Measurements from ENCODE around the gene NSD1.
"Not testable (repeated sequence)": the region's sequence is repeated elsewhere in the genome, so short reads cannot be mapped to it uniquely, and the experiment has no call there.

NSD1 gene

GRCh38 chr5:177343000-177343399, 209.4 kb downstream of the NSD1 start:
- H3K4me3 ChIP-seq (ENCODE audit: low read depth in 1 of 2, low read length in 2 of 2); H3K27ac ChIP-seq (ENCODE audit: low read depth, low read length); H3K27me3 ChIP-seq (ENCODE audit: control insufficient read depth in 1 of 2, insufficient read depth in 2 of 2, low read length in 2 of 2); H3K9me3 ChIP-seq (ENCODE audit: control insufficient read depth in 1 of 2, low read length in 2 of 2); H3K4me1 ChIP-seq (ENCODE audit: control insufficient read depth in 1 of 2, insufficient read depth in 2 of 2, low read length in 2 of 2); H3K9ac ChIP-seq (ENCODE audit: low read depth in 1 of 2, low read length in 2 of 2): not testable (repeated sequence)
- peaks cover 8 to 49% of the 10 kb centered on the region in 2 donors for H3K36me3 ChIP-seq (ENCODE audit: control insufficient read depth in 1 of 2, insufficient read depth in 2 of 2, low read length in 2 of 2)

GRCh38 chr5:177343777-177344176, 210.2 kb downstream of the NSD1 start:
- H3K9me3 ChIP-seq (ENCODE audit: control insufficient read depth in 1 of 2, low read length in 2 of 2): no peaks in the 10 kb centered on the region
- H3K36me3 ChIP-seq (ENCODE audit: control insufficient read depth in 1 of 2, insufficient read depth in 2 of 2, low read length in 2 of 2): peaks cover 3 to 42% of the 10 kb centered on the region in 2 donors
- H3K27ac ChIP-seq (ENCODE audit: low read depth, low read length): no peak overlapping the region
- H3K4me3 ChIP-seq (ENCODE audit: low read depth in 1 of 2, low read length in 2 of 2): no peak overlapping the region
- no peak overlapping the region for H3K9ac ChIP-seq (ENCODE audit: low read depth in 1 of 2, low read length in 2 of 2)
- H3K4me1 ChIP-seq (ENCODE audit: control insufficient read depth in 1 of 2, insufficient read depth in 2 of 2, low read length in 2 of 2): peaks cover 6 to 7% of the 10 kb centered on the region in 2 donors
- no peaks in the 10 kb centered on the region for H3K27me3 ChIP-seq (ENCODE audit: control insufficient read depth in 1 of 2, insufficient read depth in 2 of 2, low read length in 2 of 2)

- Histone ChIP-seq H3K4me3 (ENCODE audit: low read depth in 1 of 2, low read length in 2 of 2) (no peak overlapping the region), H3K9ac (ENCODE audit: low read depth in 1 of 2, low read length in 2 of 2) (no peak overlapping the region), H3K9me3 (ENCODE audit: control insufficient read depth in 1 of 2, low read length in 2 of 2) (no peaks in the 10 kb centered on the region), H3K27ac (ENCODE audit: low read depth, low read length) (no peak overlapping the region), H3K4me1 (ENCODE audit: control insufficient read depth in 1 of 2, insufficient read depth in 2 of 2, low read length in 2 of 2) (peaks cover 16 to 17% of the 10 kb centered on the region in 2 donors), H3K27me3 (ENCODE audit: control insufficient read depth in 1 of 2, insufficient read depth in 2 of 2, low read length in 2 of 2) (no peaks in the 10 kb centered on the region), H3K36me3 (ENCODE audit: control insufficient read depth in 1 of 2, insufficient read depth in 2 of 2, low read length in 2 of 2) (peaks cover 6 to 41% of the 10 kb centered on the region in 2 donors)
These were observed 211.3 kb downstream of the NSD1 start for GRCh38 chr5:177344891-177345290.

GRCh38 chr5:177346820-177347219, 213.2 kb downstream of the NSD1 start:
- H3K9ac ChIP-seq (ENCODE audit: low read depth in 1 of 2, low read length in 2 of 2): no peak overlapping the region
- peaks cover 6 to 37% of the 10 kb centered on the region in 2 donors for H3K36me3 ChIP-seq (ENCODE audit: control insufficient read depth in 1 of 2, insufficient read depth in 2 of 2, low read length in 2 of 2)
- no peaks in the 10 kb centered on the region for H3K27me3 ChIP-seq (ENCODE audit: control insufficient read depth in 1 of 2, insufficient read depth in 2 of 2, low read length in 2 of 2)
- peaks cover 26 to 30% of the 10 kb centered on the region in 2 donors for H3K4me1 ChIP-seq (ENCODE audit: control insufficient read depth in 1 of 2, insufficient read depth in 2 of 2, low read length in 2 of 2)
- H3K27ac ChIP-seq (ENCODE audit: low read depth, low read length): no peak overlapping the region
- no peak overlapping the region for H3K4me3 ChIP-seq (ENCODE audit: low read depth in 1 of 2, low read length in 2 of 2)
- H3K9me3 ChIP-seq (ENCODE audit: control insufficient read depth in 1 of 2, low read length in 2 of 2): no peaks in the 10 kb centered on the region

- H3K4me1 ChIP-seq (ENCODE audit: control insufficient read depth in 1 of 2, insufficient read depth in 2 of 2, low read length in 2 of 2): peaks cover 29 to 34% of the 10 kb centered on the region in 2 donors
- H3K27me3 ChIP-seq (ENCODE audit: control insufficient read depth in 1 of 2, insufficient read depth in 2 of 2, low read length in 2 of 2): no peaks in the 10 kb centered on the region
- no peak overlapping the region for H3K27ac ChIP-seq (ENCODE audit: low read depth, low read length)
- no peak overlapping the region for H3K4me3 ChIP-seq (ENCODE audit: low read depth in 1 of 2, low read length in 2 of 2)
- peaks cover 6 to 37% of the 10 kb centered on the region in 2 donors for H3K36me3 ChIP-seq (ENCODE audit: control insufficient read depth in 1 of 2, insufficient read depth in 2 of 2, low read length in 2 of 2)
- no peak overlapping the region for H3K9ac ChIP-seq (ENCODE audit: low read depth in 1 of 2, low read length in 2 of 2)
- H3K9me3 ChIP-seq (ENCODE audit: control insufficient read depth in 1 of 2, low read length in 2 of 2): no peaks in the 10 kb centered on the region
These were observed 214.1 kb downstream of the NSD1 start for GRCh38 chr5:177347699-177348098.

- Histone ChIP-seq H3K4me1 (ENCODE audit: control insufficient read depth in 1 of 2, insufficient read depth in 2 of 2, low read length in 2 of 2) (peaks cover 29 to 34% of the 10 kb centered on the region in 2 donors), H3K9ac (ENCODE audit: low read depth in 1 of 2, low read length in 2 of 2) (no peak overlapping the region), H3K27me3 (ENCODE audit: control insufficient read depth in 1 of 2, insufficient read depth in 2 of 2, low read length in 2 of 2) (no peaks in the 10 kb centered on the region), H3K27ac (ENCODE audit: low read depth, low read length) (no peak overlapping the region), H3K9me3 (ENCODE audit: control insufficient read depth in 1 of 2, low read length in 2 of 2) (no peaks in the 10 kb centered on the region), H3K36me3 (ENCODE audit: control insufficient read depth in 1 of 2, insufficient read depth in 2 of 2, low read length in 2 of 2) (peaks cover 6 to 29% of the 10 kb centered on the region in 2 donors), H3K4me3 (ENCODE audit: low read depth in 1 of 2, low read length in 2 of 2) (peak overlapping the region in 1 of 2 donors; percentile 93)
These were observed 215.7 kb downstream of the NSD1 start for GRCh38 chr5:177349362-177349647.

- Histone ChIP-seq H3K36me3 (ENCODE audit: control insufficient read depth in 1 of 2, insufficient read depth in 2 of 2, low read length in 2 of 2) (peaks cover 6 to 29% of the 10 kb centered on the region in 2 donors), H3K27ac (ENCODE audit: low read depth, low read length) (no peak overlapping the region), H3K9ac (ENCODE audit: low read depth in 1 of 2, low read length in 2 of 2) (peak overlapping the region in 1 of 2 donors; percentile 92), H3K4me1 (ENCODE audit: control insufficient read depth in 1 of 2, insufficient read depth in 2 of 2, low read length in 2 of 2) (peaks cover 29 to 34% of the 10 kb centered on the region in 2 donors), H3K4me3 (ENCODE audit: low read depth in 1 of 2, low read length in 2 of 2) (peak overlapping the region; percentile 93 to 95), H3K27me3 (ENCODE audit: control insufficient read depth in 1 of 2, insufficient read depth in 2 of 2, low read length in 2 of 2) (no peaks in the 10 kb centered on the region), H3K9me3 (ENCODE audit: control insufficient read depth in 1 of 2, low read length in 2 of 2) (no peaks in the 10 kb centered on the region)
These were observed 216.2 kb downstream of the NSD1 start for GRCh38 chr5:177349762-177350161.
